ENCODE data around the gene KRTAP5-1. TPM values are rescaled to one million over a fixed set of nuclear protein-coding genes. Genes with fewer than 3 reads are reported as not detected.

KRTAP5-1 gene
- total RNA-seq, 1 experiment from 2014 or later = not detected

DNA sequence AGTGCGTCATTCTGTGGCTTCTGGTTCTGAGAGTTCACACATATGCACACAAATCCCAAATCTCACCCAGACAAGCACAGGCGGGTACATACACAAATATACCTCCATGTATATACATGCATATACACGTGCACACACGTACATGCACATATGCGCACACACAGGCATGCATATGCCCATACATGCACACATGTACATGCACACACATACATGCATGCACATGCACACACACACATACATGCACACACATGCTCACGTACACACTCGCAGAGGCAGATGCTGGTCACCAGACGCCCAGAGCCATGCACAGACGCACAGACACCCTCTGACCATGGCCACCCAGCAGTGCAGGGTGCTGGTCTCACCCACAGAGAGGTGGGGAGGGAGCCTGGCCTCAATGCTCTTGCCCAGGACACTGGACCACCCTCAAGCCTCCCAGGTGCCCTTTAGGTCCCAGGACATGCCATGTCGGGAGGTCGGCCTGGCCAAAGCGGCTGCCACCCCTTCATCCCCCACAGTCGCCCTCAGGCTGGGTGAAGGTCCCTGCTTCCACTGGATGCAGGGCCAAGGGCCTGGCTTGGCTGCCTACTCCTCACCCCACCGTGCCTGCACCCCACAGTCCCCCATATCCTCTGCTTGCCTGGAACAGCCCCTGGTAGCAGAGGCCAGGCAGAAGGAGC, 22.5 kb downstream of the KRTAP5-1 start:
- Histone ChIP-seq H3K4me3 (replicated peaks in 1 of 2; ENCODE audit: low read depth in 1 of 2, low read length in 2 of 2) (no peak overlapping the region), H3K9me3 (ENCODE audit: control insufficient read depth in 1 of 2, insufficient read depth in 1 of 2, low read depth in 1 of 2, low read length in 2 of 2) (no peaks in the 10 kb centered on the region), H2AFZ (ENCODE audit: low read depth, low read length, poor library complexity, severe bottlenecking) (no peak overlapping the region), H3K27ac (ENCODE audit: low read depth, low read length) (no peak overlapping the region), H4K20me1 (ENCODE audit: insufficient read depth) (no peaks in the 10 kb centered on the region), H3K4me1 (ENCODE audit: control insufficient read depth in 1 of 2, insufficient read depth in 2 of 2, low read length in 2 of 2) (peaks cover 23 to 25% of the 10 kb centered on the region in 2 experiments), H3K4me2 (ENCODE audit: low read length) (no peak overlapping the region), H3K9me2 (ENCODE audit: insufficient read depth) (no peaks in the 10 kb centered on the region), H3K36me3 (ENCODE audit: control insufficient read depth in 1 of 2, insufficient read depth in 2 of 2, low read length in 2 of 2) (no peaks in the 10 kb centered on the region; a peak in 1 of 4 replicates), H3K79me2 (ENCODE audit: insufficient read depth, low read length) (no peaks in the 10 kb centered on the region), H3K9ac (ENCODE audit: low read length) (no peak overlapping the region), H3K27me3 (ENCODE audit: insufficient read depth, low read length) (no peaks in the 10 kb centered on the region)
- DNase-seq (ENCODE audit: low read depth, low spot score) (no peak), ATAC-seq (no peak)
- BruUV-seq (replicated peaks) = no TSS peak
- ChIA-PET POLR2A (no interaction called here), RAD21 (ENCODE audit: low non-redundant PET in 1 of 2, low total read pairs in 2 of 2, uncharacterized antibody in 2 of 2, unreplicated experiment in 2 of 2) (no interaction called here), CTCF (interaction anchor here (0.9 kb wide), 1 partner anchor 12 kb away, joined by 3 read pairs; no protein-coding TSS in a partner anchor)
- intact Hi-C loops (cut with micrococcal nuclease) = no loop called here
- no peak for TF ChIP-seq EZH2phosphoT487 (IDR thresholded peaks at IDR 0.05; ENCODE audit: borderline replicate concordance)
- no peak for TF ChIP-seq YY1 (IDR thresholded peaks at IDR 0.05; ENCODE audit: extremely low read depth, insufficient replicate concordance, low read depth, low read length)
- TF ChIP-seq ZFX (IDR thresholded peaks at IDR 0.05) = no peak
- TF ChIP-seq, protein P1, sequence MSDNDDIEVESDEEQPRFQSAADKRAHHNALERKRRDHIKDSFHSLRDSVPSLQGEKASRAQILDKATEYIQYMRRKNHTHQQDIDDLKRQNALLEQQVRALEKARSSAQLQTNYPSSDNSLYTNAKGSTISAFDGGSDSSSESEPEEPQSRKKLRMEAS (IDR thresholded peaks at IDR 0.05) = no peak
- TF ChIP-seq RAD21 (IDR thresholded peaks at IDR 0.05; ENCODE audit: low read depth) = no peak
- TF ChIP-seq, protein P2, sequence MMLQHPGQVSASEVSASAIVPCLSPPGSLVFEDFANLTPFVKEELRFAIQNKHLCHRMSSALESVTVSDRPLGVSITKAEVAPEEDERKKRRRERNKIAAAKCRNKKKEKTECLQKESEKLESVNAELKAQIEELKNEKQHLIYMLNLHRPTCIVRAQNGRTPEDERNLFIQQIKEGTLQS (IDR thresholded peaks at IDR 0.05) = no peak
- TF ChIP-seq CBX3 (IDR thresholded peaks at IDR 0.05; ENCODE audit: low read depth) = no peak
- no peak for TF ChIP-seq TCF7L2 (IDR thresholded peaks at IDR 0.05; ENCODE audit: borderline replicate concordance, extremely low read depth, insufficient read depth, insufficient read length)
- no peak for TF ChIP-seq POLR2AphosphoS5 (IDR thresholded peaks at IDR 0.05; ENCODE audit: low read depth, low read length)
- TF ChIP-seq POLR2A (IDR thresholded peaks at IDR 0.05; ENCODE audit: borderline replicate concordance, extremely low read depth, insufficient read depth, insufficient read length) = no peak
- TF ChIP-seq JUND (IDR thresholded peaks at IDR 0.05) = no peak
- TF ChIP-seq CTCF (IDR thresholded peaks at IDR 0.05 in 2 of 3, conservative IDR thresholded peaks at IDR 0.05 in 1 of 3; ENCODE audit: borderline replicate concordance in 1 of 3, insufficient read depth in 1 of 3, low read depth in 2 of 3, low read length in 2 of 3) = no peak
- TF ChIP-seq EGR1 (IDR thresholded peaks at IDR 0.05; ENCODE audit: low read depth) = no peak
- TF ChIP-seq FOSL1 (IDR thresholded peaks at IDR 0.05; ENCODE audit: low read depth) = no peak
- no peak for TF ChIP-seq ZNF274 (IDR thresholded peaks at IDR 0.05; ENCODE audit: low read depth, low read length)
- no peak for TF ChIP-seq CEBPB (IDR thresholded peaks at IDR 0.05; ENCODE audit: low read depth)
- no peak for TF ChIP-seq SRF (IDR thresholded peaks at IDR 0.05; ENCODE audit: low read depth)

Measured in HCT116 (cell line).